HG03520 (cell line): Measurements from ENCODE around the gene GOLGA6L22.
"Not testable (repeated sequence)": the region's sequence is repeated elsewhere in the genome, so short reads cannot be mapped to it uniquely, and the experiment has no call there.

ENCODE experiments used
- ATAC-seq: cut with Tn5 transposase; IDR thresholded peaks from one replicate; pipeline ENCODE4 v1.9.1; 2021; ENCODE audit warnings: mild to moderate bottlenecking, moderate library complexity; ENCODE audit not compliant: unreplicated experiment

GOLGA6L22 gene

GRCh38 chr15:22458603-22459002, at the start of gene GOLGA6L22:
GOLGA6L22 (plus strand) TSS chr15:22458903; CDS start chr15:22458994, 91 bp downstream.
- ATAC-seq: not testable (repeated sequence)

- ATAC-seq: not testable (repeated sequence)
These were observed 41.4 kb upstream of the GOLGA6L22 start for GRCh38 chr15:22417288-22417687.

- not testable (repeated sequence) for ATAC-seq
These were observed 40.9 kb upstream of the GOLGA6L22 start for GRCh38 chr15:22417795-22418194.

- ATAC-seq: not testable (repeated sequence)
These were observed 40.5 kb upstream of the GOLGA6L22 start for GRCh38 chr15:22418212-22418611.

- ATAC-seq: not testable (repeated sequence)
These were observed 40.0 kb upstream of the GOLGA6L22 start for GRCh38 chr15:22418666-22419065.

GRCh38 chr15:22420340-22420739, 38.4 kb upstream of the GOLGA6L22 start:
- not testable (repeated sequence) for ATAC-seq

- not testable (repeated sequence) for ATAC-seq
These were observed 29.3 kb upstream of the GOLGA6L22 start for GRCh38 chr15:22429426-22429825.

GRCh38 chr15:22431687-22432086, 27.0 kb upstream of the GOLGA6L22 start:
- not testable (repeated sequence) for ATAC-seq

GRCh38 chr15:22494490-22495113, 35.9 kb downstream of the GOLGA6L22 start:
- ATAC-seq: not testable (repeated sequence)

- ATAC-seq: not testable (repeated sequence)
These were observed 38.5 kb downstream of the GOLGA6L22 start for GRCh38 chr15:22497200-22497599.

- ATAC-seq: not testable (repeated sequence)
These were observed 39.7 kb downstream of the GOLGA6L22 start for GRCh38 chr15:22498220-22498925.

GRCh38 chr15:22502272-22502671, 43.6 kb downstream of the GOLGA6L22 start:
- not testable (repeated sequence) for ATAC-seq

GRCh38 chr15:22506959-22507358, 48.3 kb downstream of the GOLGA6L22 start:
- not testable (repeated sequence) for ATAC-seq

GRCh38 chr15:22516140-22516539, 57.4 kb downstream of the GOLGA6L22 start:
- not testable (repeated sequence) for ATAC-seq
